ENCODE results near the gene ZDHHC24.

Gene ZDHHC24

DNA sequence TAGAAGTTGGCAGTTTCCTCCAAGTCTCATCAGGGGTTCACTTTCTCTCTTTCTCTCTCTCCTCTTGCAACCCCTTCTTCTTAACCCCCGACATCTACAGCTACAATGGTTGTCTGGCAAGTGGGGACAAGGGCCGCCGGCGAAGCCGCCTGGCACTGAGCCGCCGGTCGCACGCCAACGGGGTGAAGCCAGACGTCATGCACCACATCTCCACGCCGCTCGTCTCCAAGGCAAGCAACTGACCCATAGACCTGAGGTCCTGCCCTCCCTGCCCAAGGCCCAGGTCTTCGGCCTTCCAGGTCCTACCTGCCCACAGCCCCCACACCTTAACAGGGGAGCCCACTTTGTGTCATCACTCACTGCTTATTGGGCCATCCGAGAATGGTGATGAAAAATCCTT, 74.7 kb downstream of the ZDHHC24 start:
- DNase-seq (ENCODE audit: low spot score), result no peak

Data from putamen (tissue), 1 donor.